Mesothelial cell of epicardium (in vitro differentiated cells): ENCODE measurements around the gene ALPK3. TPM values are rescaled to one million over a fixed set of nuclear protein-coding genes. Genes with fewer than 3 reads are reported as not detected.

Source experiments
- DNase-seq, 2 experiments: peaks; one replicate each; pipeline ENCODE4 v3.0.0; 2021; ENCODE audit warnings: low spot score in 2 of 2; ENCODE audit not compliant: unreplicated experiment in 2 of 2
- H3K27ac Mint-ChIP-seq: 2 replicates; pipeline ENCODE4 v1.8.0; 2021; ENCODE audit warnings: mixed read lengths
- H3K27me3 Mint-ChIP-seq: 2 replicates; pipeline ENCODE4 v1.8.0; 2021; ENCODE audit warnings: low read depth, mixed read lengths
- H3K36me3 Mint-ChIP-seq: 2 replicates; pipeline ENCODE4 v1.8.0; 2021; ENCODE audit warnings: mixed read lengths
- H3K4me1 Mint-ChIP-seq: 2 replicates; pipeline ENCODE4 v1.8.0; 2021; ENCODE audit warnings: mixed read lengths
- H3K4me3 Mint-ChIP-seq: 2 replicates; pipeline ENCODE4 v1.8.0; 2021; ENCODE audit warnings: mild to moderate bottlenecking, moderate library complexity, mixed read lengths
- H3K9me3 Mint-ChIP-seq: 2 replicates; pipeline ENCODE4 v1.8.0; 2021; ENCODE audit warnings: mixed read lengths
- CTCF ChIP-seq: fragments of 200-600 bp; sonication (generic); IDR thresholded peaks from one replicate; pipeline ENCODE4 v1.5.0; 2021; ENCODE audit warnings: antibody characterized with exemption; ENCODE audit not compliant: unreplicated experiment
- total RNA-seq: library from RNA; stranded (reverse); gene quantifications from 3 replicates; pipeline ENCODE4 v1.2.1, GENCODE V29; 2021

Gene ALPK3
- total RNA-seq, 1 donor from 2014 or later: 31.3 TPM

DNA sequence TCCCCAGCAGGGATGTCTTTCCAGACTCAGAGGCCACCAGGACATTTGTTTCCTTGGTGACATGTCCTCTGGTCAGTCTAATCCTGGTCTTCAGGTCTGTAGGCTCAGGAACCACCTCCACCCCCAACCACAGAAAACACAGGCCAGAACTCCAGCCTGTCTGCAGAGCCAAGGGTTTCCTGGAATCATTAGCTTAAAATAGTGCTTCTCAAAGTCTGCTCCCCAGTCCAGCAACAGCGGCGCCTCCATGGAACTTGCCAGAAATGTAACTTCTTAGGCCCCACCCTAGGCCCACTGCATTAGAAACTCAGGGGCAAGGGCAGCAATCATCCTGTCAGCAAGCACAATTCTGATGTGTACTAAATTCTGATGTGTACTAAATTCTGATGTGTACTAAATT lies 87.3 kb downstream of the ALPK3 start:
- H3K27ac Mint-ChIP-seq: no peak overlapping the region

GRCh38 chr15:84905016-84905916 lies 88.1 kb downstream of the ALPK3 start:
- Mint-ChIP-seq H3K4me3 (no peak overlapping the region), H3K4me1 (peaks cover 3% of the 10 kb centered on the region), H3K9me3 (no peaks in the 10 kb centered on the region), H3K36me3 (no peaks in the 10 kb centered on the region), H3K27ac (no peak overlapping the region), H3K27me3 (no peaks in the 10 kb centered on the region)
- no peak for DNase-seq
- no peak for TF ChIP-seq CTCF

More for the DNA sequence above, 87.3 kb downstream of the ALPK3 start:
- peaks cover 3% of the 10 kb centered on the region for H3K4me1 Mint-ChIP-seq
- no peaks in the 10 kb centered on the region for H3K9me3 Mint-ChIP-seq
- no peak for DNase-seq
- no peaks in the 10 kb centered on the region for H3K27me3 Mint-ChIP-seq
- H3K36me3 Mint-ChIP-seq: no peaks in the 10 kb centered on the region
- no peak overlapping the region for H3K4me3 Mint-ChIP-seq
- no peak for TF ChIP-seq CTCF

- Mint-ChIP-seq H3K9me3 (no peaks in the 10 kb centered on the region), H3K27ac (no peak overlapping the region), H3K4me1 (peaks cover 12% of the 10 kb centered on the region), H3K27me3 (no peaks in the 10 kb centered on the region), H3K4me3 (no peak overlapping the region), H3K36me3 (no peaks in the 10 kb centered on the region)
- no peak for TF ChIP-seq CTCF
- DNase-seq: no peak
Observed at GRCh38 chr15:84907731-84908130, 90.6 kb downstream of the ALPK3 start.

- no peaks in the 10 kb centered on the region for H3K9me3 Mint-ChIP-seq
- no peaks in the 10 kb centered on the region for H3K27me3 Mint-ChIP-seq
- peak overlapping the region; percentile 60 for H3K27ac Mint-ChIP-seq
- H3K4me3 Mint-ChIP-seq: no peak overlapping the region
- H3K36me3 Mint-ChIP-seq: no peaks in the 10 kb centered on the region
- no peak for TF ChIP-seq CTCF
- no peak for DNase-seq
- H3K4me1 Mint-ChIP-seq: peaks cover 13% of the 10 kb centered on the region
Observed at GRCh38 chr15:84908564-84908963, 91.4 kb downstream of the ALPK3 start.

DNA sequence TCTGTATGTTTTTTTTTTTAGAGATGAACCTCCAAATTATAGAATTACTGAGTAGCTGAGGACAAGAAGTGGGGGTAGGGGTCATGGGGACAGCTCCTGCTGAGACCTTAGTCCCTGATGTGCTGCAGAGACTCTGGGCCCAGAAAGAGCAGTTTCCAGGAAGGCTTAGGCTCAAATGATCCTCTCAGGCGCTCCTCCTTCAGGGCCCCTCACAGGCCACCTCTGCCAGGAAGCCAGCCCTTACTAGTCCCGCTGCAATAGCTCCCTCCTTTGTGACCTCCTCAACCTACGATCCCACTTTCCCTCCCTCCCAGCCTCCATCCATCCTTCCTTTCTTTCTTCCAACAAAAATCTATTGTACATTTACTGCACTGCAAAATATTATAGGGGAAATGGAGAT lies 91.9 kb downstream of the ALPK3 start:
- no peak for TF ChIP-seq CTCF
- Mint-ChIP-seq H3K9me3 (no peaks in the 10 kb centered on the region), H3K4me1 (peaks cover 13% of the 10 kb centered on the region), H3K36me3 (no peaks in the 10 kb centered on the region), H3K4me3 (no peak overlapping the region), H3K27ac (no peak overlapping the region), H3K27me3 (no peaks in the 10 kb centered on the region)
- no peak for DNase-seq
